Measurements from ENCODE around the gene TPD52L1.
A peak's percentile ranks its signal among the peaks of the same experiment; 100 is the strongest.

GRCh38 chr6:125191916-125192609, 38.5 kb downstream of the TPD52L1 start:
- TF ChIP-seq CTCF (IDR thresholded peaks at IDR 0.05) (peak; percentile 19 to 84 (median 66)), POLR2A (IDR thresholded peaks at IDR 0.05) (no peak)
